ENCODE results near the gene RNF32.

- no peak for TF ChIP-seq CTCF (IDR thresholded peaks at IDR 0.05; ENCODE audit: low read depth, low read length, missing input control)
- TF ChIP-seq, protein P1, sequence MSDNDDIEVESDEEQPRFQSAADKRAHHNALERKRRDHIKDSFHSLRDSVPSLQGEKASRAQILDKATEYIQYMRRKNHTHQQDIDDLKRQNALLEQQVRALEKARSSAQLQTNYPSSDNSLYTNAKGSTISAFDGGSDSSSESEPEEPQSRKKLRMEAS (IDR thresholded peaks at IDR 0.05), result no peak
- TF ChIP-seq, protein P2, sequence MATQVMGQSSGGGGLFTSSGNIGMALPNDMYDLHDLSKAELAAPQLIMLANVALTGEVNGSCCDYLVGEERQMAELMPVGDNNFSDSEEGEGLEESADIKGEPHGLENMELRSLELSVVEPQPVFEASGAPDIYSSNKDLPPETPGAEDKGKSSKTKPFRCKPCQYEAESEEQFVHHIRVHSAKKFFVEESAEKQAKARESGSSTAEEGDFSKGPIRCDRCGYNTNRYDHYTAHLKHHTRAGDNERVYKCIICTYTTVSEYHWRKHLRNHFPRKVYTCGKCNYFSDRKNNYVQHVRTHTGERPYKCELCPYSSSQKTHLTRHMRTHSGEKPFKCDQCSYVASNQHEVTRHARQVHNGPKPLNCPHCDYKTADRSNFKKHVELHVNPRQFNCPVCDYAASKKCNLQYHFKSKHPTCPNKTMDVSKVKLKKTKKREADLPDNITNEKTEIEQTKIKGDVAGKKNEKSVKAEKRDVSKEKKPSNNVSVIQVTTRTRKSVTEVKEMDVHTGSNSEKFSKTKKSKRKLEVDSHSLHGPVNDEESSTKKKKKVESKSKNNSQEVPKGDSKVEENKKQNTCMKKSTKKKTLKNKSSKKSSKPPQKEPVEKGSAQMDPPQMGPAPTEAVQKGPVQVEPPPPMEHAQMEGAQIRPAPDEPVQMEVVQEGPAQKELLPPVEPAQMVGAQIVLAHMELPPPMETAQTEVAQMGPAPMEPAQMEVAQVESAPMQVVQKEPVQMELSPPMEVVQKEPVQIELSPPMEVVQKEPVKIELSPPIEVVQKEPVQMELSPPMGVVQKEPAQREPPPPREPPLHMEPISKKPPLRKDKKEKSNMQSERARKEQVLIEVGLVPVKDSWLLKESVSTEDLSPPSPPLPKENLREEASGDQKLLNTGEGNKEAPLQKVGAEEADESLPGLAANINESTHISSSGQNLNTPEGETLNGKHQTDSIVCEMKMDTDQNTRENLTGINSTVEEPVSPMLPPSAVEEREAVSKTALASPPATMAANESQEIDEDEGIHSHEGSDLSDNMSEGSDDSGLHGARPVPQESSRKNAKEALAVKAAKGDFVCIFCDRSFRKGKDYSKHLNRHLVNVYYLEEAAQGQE (IDR thresholded peaks at IDR 0.05), result no peak
- no peak for TF ChIP-seq TAF1 (conservative IDR thresholded peaks at IDR 0.05)
- TF ChIP-seq JUND (IDR thresholded peaks at IDR 0.05), result peak in 1 of 2 donors; percentile 23
- TF ChIP-seq GABPA (IDR thresholded peaks at IDR 0.05 in 1 of 2, conservative IDR thresholded peaks at IDR 0.05 in 1 of 2), result no peak
- peak; percentile 8 for TF ChIP-seq SP1 (IDR thresholded peaks at IDR 0.05)
- peak in 1 of 2 donors; percentile 23 for TF ChIP-seq RAD21 (IDR thresholded peaks at IDR 0.05)
- no peak for TF ChIP-seq EGR1 (IDR thresholded peaks at IDR 0.05; ENCODE audit: low read depth in 2 of 2)
- TF ChIP-seq, protein P3, sequence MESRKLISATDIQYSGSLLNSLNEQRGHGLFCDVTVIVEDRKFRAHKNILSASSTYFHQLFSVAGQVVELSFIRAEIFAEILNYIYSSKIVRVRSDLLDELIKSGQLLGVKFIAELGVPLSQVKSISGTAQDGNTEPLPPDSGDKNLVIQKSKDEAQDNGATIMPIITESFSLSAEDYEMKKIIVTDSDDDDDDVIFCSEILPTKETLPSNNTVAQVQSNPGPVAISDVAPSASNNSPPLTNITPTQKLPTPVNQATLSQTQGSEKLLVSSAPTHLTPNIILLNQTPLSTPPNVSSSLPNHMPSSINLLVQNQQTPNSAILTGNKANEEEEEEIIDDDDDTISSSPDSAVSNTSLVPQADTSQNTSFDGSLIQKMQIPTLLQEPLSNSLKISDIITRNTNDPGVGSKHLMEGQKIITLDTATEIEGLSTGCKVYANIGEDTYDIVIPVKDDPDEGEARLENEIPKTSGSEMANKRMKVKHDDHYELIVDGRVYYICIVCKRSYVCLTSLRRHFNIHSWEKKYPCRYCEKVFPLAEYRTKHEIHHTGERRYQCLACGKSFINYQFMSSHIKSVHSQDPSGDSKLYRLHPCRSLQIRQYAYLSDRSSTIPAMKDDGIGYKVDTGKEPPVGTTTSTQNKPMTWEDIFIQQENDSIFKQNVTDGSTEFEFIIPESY (IDR thresholded peaks at IDR 0.05), result no peak
- no peak for TF ChIP-seq FOXA2 (IDR thresholded peaks at IDR 0.05)
Observed at GRCh38 chr7:156625580-156625979, 15.0 kb upstream of the RNF32 start.
